ENCODE data around the gene MYO6. TPM values are rescaled to one million over a fixed set of nuclear protein-coding genes. Genes with fewer than 3 reads are reported as not detected.

The MYO6 gene
- total RNA-seq, 4 donors from 2014 or later = 19.1 to 72.2 (median 59.2) TPM

DNA sequence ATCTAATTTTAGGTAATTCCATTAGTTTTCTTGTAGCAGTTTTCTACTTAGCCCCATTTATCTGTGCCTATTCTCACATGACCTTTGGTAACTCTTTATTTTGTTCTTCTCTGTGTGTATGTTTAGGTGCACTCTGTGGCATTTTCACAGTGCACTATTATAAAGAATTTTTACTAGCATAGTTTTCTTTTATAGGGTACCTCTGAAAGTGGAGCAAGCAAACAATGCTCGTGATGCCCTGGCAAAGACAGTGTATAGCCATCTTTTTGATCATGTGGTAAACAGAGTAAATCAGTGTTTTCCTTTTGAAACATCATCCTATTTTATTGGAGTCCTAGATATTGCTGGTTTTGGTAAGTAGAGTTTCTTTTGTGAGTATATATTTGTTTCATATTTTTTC lies 107.9 kb downstream of the MYO6 start:
- H3K36me3 ChIP-seq = peaks cover 0 to 14% (median 3%) of the 10 kb centered on the region in 4 donors
- in situ Hi-C loops (cut with MboI; ENCODE audit: low pct_ligation_motif_present in 1 of 4, low pct_unique_long_range_greater_than_20kb in 1 of 4, low sequenced_read_pairs in 3 of 4) = no loop called here
- H3K9me3 ChIP-seq = no peaks in the 10 kb centered on the region
- no peak overlapping the region for H3K27ac ChIP-seq
- no peaks in the 10 kb centered on the region for H3K27me3 ChIP-seq
- WGBS, 2 donors (ENCODE audit: low coverage in 1 of 2) = 0 to 36% methylated on average over 1 of the region's 1 CpG
- intact Hi-C loops (cut with DNase I; ENCODE audit: low total_unique reads) = no loop called here
- no peak for TF ChIP-seq POLR2AphosphoS5 (IDR thresholded peaks at IDR 0.05)
- no peak for TF ChIP-seq EP300 (IDR thresholded peaks at IDR 0.05; ENCODE audit: low read depth)
- TF ChIP-seq, protein P1, sequence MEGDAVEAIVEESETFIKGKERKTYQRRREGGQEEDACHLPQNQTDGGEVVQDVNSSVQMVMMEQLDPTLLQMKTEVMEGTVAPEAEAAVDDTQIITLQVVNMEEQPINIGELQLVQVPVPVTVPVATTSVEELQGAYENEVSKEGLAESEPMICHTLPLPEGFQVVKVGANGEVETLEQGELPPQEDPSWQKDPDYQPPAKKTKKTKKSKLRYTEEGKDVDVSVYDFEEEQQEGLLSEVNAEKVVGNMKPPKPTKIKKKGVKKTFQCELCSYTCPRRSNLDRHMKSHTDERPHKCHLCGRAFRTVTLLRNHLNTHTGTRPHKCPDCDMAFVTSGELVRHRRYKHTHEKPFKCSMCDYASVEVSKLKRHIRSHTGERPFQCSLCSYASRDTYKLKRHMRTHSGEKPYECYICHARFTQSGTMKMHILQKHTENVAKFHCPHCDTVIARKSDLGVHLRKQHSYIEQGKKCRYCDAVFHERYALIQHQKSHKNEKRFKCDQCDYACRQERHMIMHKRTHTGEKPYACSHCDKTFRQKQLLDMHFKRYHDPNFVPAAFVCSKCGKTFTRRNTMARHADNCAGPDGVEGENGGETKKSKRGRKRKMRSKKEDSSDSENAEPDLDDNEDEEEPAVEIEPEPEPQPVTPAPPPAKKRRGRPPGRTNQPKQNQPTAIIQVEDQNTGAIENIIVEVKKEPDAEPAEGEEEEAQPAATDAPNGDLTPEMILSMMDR (IDR thresholded peaks at IDR 0.05) = no peak
- TF ChIP-seq POLR2A (IDR thresholded peaks at IDR 0.05) = no peak
- peaks cover 0 to 24% (median 9%) of the 10 kb centered on the region in 4 donors for H3K4me1 ChIP-seq
- DNase-seq = no peak
- no peak overlapping the region for H3K4me3 ChIP-seq

- no peaks in the 10 kb centered on the region for H3K27me3 ChIP-seq
- intact Hi-C loops (cut with DNase I; ENCODE audit: low total_unique reads) = no loop called here
- H3K9me3 ChIP-seq = no peaks in the 10 kb centered on the region
- DNase-seq = no peak
- TF ChIP-seq, protein P1 (IDR thresholded peaks at IDR 0.05) = no peak
- TF ChIP-seq EP300 (IDR thresholded peaks at IDR 0.05; ENCODE audit: low read depth) (no peak), POLR2AphosphoS5 (IDR thresholded peaks at IDR 0.05) (no peak), POLR2A (IDR thresholded peaks at IDR 0.05) (no peak)
- in situ Hi-C loops (cut with MboI; ENCODE audit: low pct_ligation_motif_present in 1 of 4, low pct_unique_long_range_greater_than_20kb in 1 of 4, low sequenced_read_pairs in 3 of 4) = no loop called here
- no peak overlapping the region for H3K27ac ChIP-seq
- no peaks in the 10 kb centered on the region for H3K4me1 ChIP-seq
- peaks cover 0 to 23% (median 10%) of the 10 kb centered on the region in 4 donors for H3K36me3 ChIP-seq
- 0 to 66% methylated on average over 1 to 3 of the region's 3 CpGs for WGBS, 2 donors (ENCODE audit: low coverage in 1 of 2)
- no peak overlapping the region for H3K4me3 ChIP-seq
Observed at GRCh38 chr6:75863001-75863400, 114.0 kb downstream of the MYO6 start.

- Histone ChIP-seq H3K4me3 (no peak overlapping the region), H3K36me3 (peaks cover 0 to 23% (median 10%) of the 10 kb centered on the region in 4 donors), H3K27ac (no peak overlapping the region), H3K4me1 (no peaks in the 10 kb centered on the region), H3K9me3 (no peaks in the 10 kb centered on the region), H3K27me3 (no peaks in the 10 kb centered on the region)
- TF ChIP-seq POLR2A (IDR thresholded peaks at IDR 0.05) = no peak
- no peak for TF ChIP-seq EP300 (IDR thresholded peaks at IDR 0.05; ENCODE audit: low read depth)
- no peak for TF ChIP-seq POLR2AphosphoS5 (IDR thresholded peaks at IDR 0.05)
- TF ChIP-seq, protein P1 (IDR thresholded peaks at IDR 0.05) = no peak
- no peak for DNase-seq
- intact Hi-C loops (cut with DNase I; ENCODE audit: low total_unique reads) (no loop called here), in situ Hi-C loops (cut with MboI; ENCODE audit: low pct_ligation_motif_present in 1 of 4, low pct_unique_long_range_greater_than_20kb in 1 of 4, low sequenced_read_pairs in 3 of 4) (no loop called here)
- 75 to 81% methylated on average over 1 to 3 of the region's 3 CpGs for WGBS, 2 donors (ENCODE audit: low coverage in 1 of 2)
Observed at GRCh38 chr6:75863784-75864183, 114.7 kb downstream of the MYO6 start.

- Histone ChIP-seq H3K4me3 (no peak overlapping the region), H3K9me3 (no peaks in the 10 kb centered on the region), H3K36me3 (peaks cover 0 to 23% (median 10%) of the 10 kb centered on the region in 4 donors), H3K4me1 (no peaks in the 10 kb centered on the region), H3K27me3 (no peaks in the 10 kb centered on the region), H3K27ac (no peak overlapping the region)
- DNase-seq = no peak
- in situ Hi-C loops (cut with MboI; ENCODE audit: low pct_ligation_motif_present in 1 of 4, low pct_unique_long_range_greater_than_20kb in 1 of 4, low sequenced_read_pairs in 3 of 4) = no loop called here
- TF ChIP-seq POLR2AphosphoS5 (IDR thresholded peaks at IDR 0.05) = no peak
- TF ChIP-seq, protein P1 (IDR thresholded peaks at IDR 0.05) = no peak
- TF ChIP-seq POLR2A (IDR thresholded peaks at IDR 0.05) = no peak
- no peak for TF ChIP-seq EP300 (IDR thresholded peaks at IDR 0.05; ENCODE audit: low read depth)
- 69 to 78% methylated on average over 2 of the region's 2 CpGs for WGBS, 2 donors (ENCODE audit: low coverage in 1 of 2)
- intact Hi-C loops (cut with DNase I; ENCODE audit: low total_unique reads) = no loop called here
Observed at GRCh38 chr6:75864446-75864845, 115.4 kb downstream of the MYO6 start.
